GM21737 (cell line): Measurements from ENCODE around the gene GTSF1L.
A peak's percentile ranks its signal among the peaks of the same experiment; 100 is the strongest.

Experiments used
- ATAC-seq: cut with Tn5 transposase; IDR thresholded peaks from one replicate; pipeline ENCODE4 v1.9.1; 2021; ENCODE audit warnings: mild to moderate bottlenecking, moderate library complexity; ENCODE audit not compliant: unreplicated experiment

GTSF1L gene

GRCh38 chr20:43717616-43717995 lies 9.2 kb downstream of the GTSF1L start:
- ATAC-seq = no peak

GRCh38 chr20:43716757-43717615 lies 9.8 kb downstream of the GTSF1L start:
- no peak for ATAC-seq

- no peak for ATAC-seq
These were observed 10.7 kb downstream of the GTSF1L start for GRCh38 chr20:43716123-43716522.

- no peak for ATAC-seq
These were observed 11.3 kb downstream of the GTSF1L start for GRCh38 chr20:43715511-43715910.

GRCh38 chr20:43715044-43715443 lies 11.8 kb downstream of the GTSF1L start:
- no peak for ATAC-seq

- no peak for ATAC-seq
These were observed 15.6 kb downstream of the GTSF1L start for GRCh38 chr20:43711098-43711654.

GRCh38 chr20:43710370-43711044 lies 16.3 kb downstream of the GTSF1L start:
- ATAC-seq = peak; percentile 66

GRCh38 chr20:43702502-43702901 lies 24.3 kb downstream of the GTSF1L start:
- no peak for ATAC-seq

GRCh38 chr20:43700627-43701026 lies 26.2 kb downstream of the GTSF1L start:
- no peak for ATAC-seq

GRCh38 chr20:43699941-43700565 lies 26.7 kb downstream of the GTSF1L start:
- no peak for ATAC-seq

GRCh38 chr20:43695571-43695970 lies 31.2 kb downstream of the GTSF1L start:
- ATAC-seq = no peak

- ATAC-seq = no peak
These were observed 32.0 kb downstream of the GTSF1L start for GRCh38 chr20:43694763-43695162.

- ATAC-seq = no peak
These were observed 34.8 kb downstream of the GTSF1L start for GRCh38 chr20:43691928-43692524.

GRCh38 chr20:43690943-43691598 lies 35.7 kb downstream of the GTSF1L start:
- ATAC-seq = no peak

GRCh38 chr20:43689165-43689564 lies 37.6 kb downstream of the GTSF1L start:
- no peak for ATAC-seq

GRCh38 chr20:43686820-43687219 lies 40.0 kb downstream of the GTSF1L start:
- no peak for ATAC-seq

GRCh38 chr20:43682446-43682845 lies 44.4 kb downstream of the GTSF1L start:
- ATAC-seq = peak; percentile 33

- ATAC-seq = peak; percentile 95
These were observed 44.8 kb downstream of the GTSF1L start for GRCh38 chr20:43681991-43682410.

GRCh38 chr20:43681468-43681942 lies 45.3 kb downstream of the GTSF1L start:
- ATAC-seq = peak; percentile 19

GRCh38 chr20:43680981-43681380 lies 45.8 kb downstream of the GTSF1L start:
- ATAC-seq = peak; percentile 8
